ENCODE data around the gene RBM15. TPM values are rescaled to one million over a fixed set of nuclear protein-coding genes. Genes with fewer than 3 reads are reported as not detected.
A peak's percentile ranks its signal among the peaks of the same experiment; 100 is the strongest.

RBM15 gene
- total and polyA plus RNA-seq, 2 of the 13 experiments (the other 11 are each of a cell fraction or from before 2014, with no cell fraction given) = 13.5 to 36.4 TPM

GRCh38 chr1:110337704-110338308 lies 1.4 kb upstream of the RBM15 start (continued):
- TF ChIP-seq DZIP1 (CRISPR knock-in tag; IDR thresholded peaks at IDR 0.05) (no peak), ZNF839 (CRISPR knock-in tag; IDR thresholded peaks at IDR 0.05; ENCODE audit: borderline replicate concordance) (peak; percentile 14; the same call in 1 of the 2 replicates), ATF3 (CRISPR knock-in tag; IDR thresholded peaks at IDR 0.05) (peak; percentile 53; the same call in 1 of the 2 replicates), ZNF292 (CRISPR knock-in tag; IDR thresholded peaks at IDR 0.05; ENCODE audit: borderline replicate concordance, low read depth) (no peak), ELF4 (CRISPR knock-in tag; IDR thresholded peaks at IDR 0.05; ENCODE audit: borderline replicate concordance) (0 out of 2 replicates have a peak, but pooled peaks have one; percentile 50), NFE2L1 (CRISPR knock-in tag; IDR thresholded peaks at IDR 0.05; ENCODE audit: borderline replicate concordance) (no peak), RFXANK (CRISPR knock-in tag; IDR thresholded peaks at IDR 0.05) (no peak), ATAD3A (CRISPR knock-in tag; IDR thresholded peaks at IDR 0.05) (no peak), ZNF75D (CRISPR knock-in tag; IDR thresholded peaks at IDR 0.05; ENCODE audit: borderline replicate concordance) (no peak), HMG20A (CRISPR knock-in tag; IDR thresholded peaks at IDR 0.05; ENCODE audit: borderline replicate concordance) (no peak), TSC22D2 (CRISPR knock-in tag; IDR thresholded peaks at IDR 0.05; ENCODE audit: borderline replicate concordance) (no peak), AGO1 (IDR thresholded peaks at IDR 0.05; ENCODE audit: low read depth, low read length, poor library complexity, severe bottlenecking) (no peak), ZNF3 (CRISPR knock-in tag; IDR thresholded peaks at IDR 0.05) (no peak), ZC3H4 (CRISPR knock-in tag; IDR thresholded peaks at IDR 0.05; ENCODE audit: borderline replicate concordance) (peak; percentile 70), CEBPZ (IDR thresholded peaks at IDR 0.05; ENCODE audit: low read length) (no peak), SNAPC5 (CRISPR knock-in tag; IDR thresholded peaks at IDR 0.05; ENCODE audit: borderline replicate concordance) (no peak), ZNF570 (CRISPR knock-in tag; IDR thresholded peaks at IDR 0.05; ENCODE audit: borderline replicate concordance) (no peak), ESRRA (CRISPR knock-in tag; IDR thresholded peaks at IDR 0.05; ENCODE audit: low read depth) (0 out of 2 replicates have a peak, but pooled peaks have one; percentile 13), BORCS8-MEF2B (CRISPR knock-in tag; IDR thresholded peaks at IDR 0.05) (no peak), ZNF331 (CRISPR knock-in tag; IDR thresholded peaks at IDR 0.05) (no peak), TCF7L2 (IDR thresholded peaks at IDR 0.05; ENCODE audit: low read depth, low read length) (no peak), ZFP37 (CRISPR knock-in tag; IDR thresholded peaks at IDR 0.05; ENCODE audit: borderline replicate concordance) (0 out of 2 replicates have a peak, but pooled peaks have one; percentile 9)
- TF ChIP-seq, protein P1, sequence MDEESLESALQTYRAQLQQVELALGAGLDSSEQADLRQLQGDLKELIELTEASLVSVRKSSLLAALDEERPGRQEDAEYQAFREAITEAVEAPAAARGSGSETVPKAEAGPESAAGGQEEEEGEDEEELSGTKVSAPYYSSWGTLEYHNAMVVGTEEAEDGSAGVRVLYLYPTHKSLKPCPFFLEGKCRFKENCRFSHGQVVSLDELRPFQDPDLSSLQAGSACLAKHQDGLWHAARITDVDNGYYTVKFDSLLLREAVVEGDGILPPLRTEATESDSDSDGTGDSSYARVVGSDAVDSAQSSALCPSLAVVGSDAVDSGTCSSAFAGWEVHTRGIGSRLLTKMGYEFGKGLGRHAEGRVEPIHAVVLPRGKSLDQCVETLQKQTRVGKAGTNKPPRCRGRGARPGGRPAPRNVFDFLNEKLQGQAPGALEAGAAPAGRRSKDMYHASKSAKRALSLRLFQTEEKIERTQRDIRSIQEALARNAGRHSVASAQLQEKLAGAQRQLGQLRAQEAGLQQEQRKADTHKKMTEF (CRISPR knock-in tag; IDR thresholded peaks at IDR 0.05) = no peak

Data from HepG2 (cell line).